ENCODE data around the gene CFAP99.

Gene CFAP99

DNA sequence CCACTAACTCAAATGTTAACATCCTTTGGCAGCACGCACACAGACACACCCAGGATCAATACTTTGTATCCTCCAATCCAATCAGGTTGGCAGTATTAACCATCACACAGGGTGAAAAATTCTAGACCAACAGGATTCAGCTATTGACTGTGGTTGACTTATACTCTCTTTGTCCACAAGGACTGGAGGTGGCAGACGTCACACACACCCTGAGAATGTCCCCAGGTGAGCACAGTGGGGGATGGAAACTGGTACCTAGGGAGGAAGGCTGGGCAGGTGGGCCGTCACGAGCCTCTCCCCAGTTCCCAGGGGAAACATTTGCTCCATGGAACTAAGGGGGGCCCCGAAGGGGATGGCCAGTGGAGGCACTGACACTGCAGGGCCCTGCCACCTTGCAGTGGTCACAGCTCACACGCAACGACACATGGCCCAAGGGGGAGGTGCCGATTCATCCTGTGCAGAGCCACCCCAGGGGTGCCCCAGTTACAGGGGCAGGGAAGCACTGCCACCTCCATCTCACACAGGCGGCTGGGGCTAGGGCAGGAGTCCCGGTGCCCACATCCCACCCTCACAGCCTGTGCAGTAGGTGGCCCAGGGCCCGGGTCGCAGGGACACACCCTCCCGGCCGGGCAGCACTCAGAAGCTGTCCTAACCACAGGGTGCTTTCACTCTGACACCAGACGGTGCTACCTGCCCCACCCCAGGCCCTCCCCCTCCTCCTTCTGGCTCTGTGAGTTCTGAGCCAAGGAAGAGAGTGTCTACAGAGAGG is 17.7 kb upstream of the CFAP99 start:
- ChIA-PET POLR2A (interaction anchor here (1.2 kb wide), 1 partner anchor 12 kb away, joined by 3 read pairs; no protein-coding TSS in a partner anchor), CTCF (no interaction called here)
- no peak for TF ChIP-seq TARDBP (IDR thresholded peaks at IDR 0.05)
- TF ChIP-seq ZNF384 (IDR thresholded peaks at IDR 0.05), result no peak
- TF ChIP-seq, protein P1, sequence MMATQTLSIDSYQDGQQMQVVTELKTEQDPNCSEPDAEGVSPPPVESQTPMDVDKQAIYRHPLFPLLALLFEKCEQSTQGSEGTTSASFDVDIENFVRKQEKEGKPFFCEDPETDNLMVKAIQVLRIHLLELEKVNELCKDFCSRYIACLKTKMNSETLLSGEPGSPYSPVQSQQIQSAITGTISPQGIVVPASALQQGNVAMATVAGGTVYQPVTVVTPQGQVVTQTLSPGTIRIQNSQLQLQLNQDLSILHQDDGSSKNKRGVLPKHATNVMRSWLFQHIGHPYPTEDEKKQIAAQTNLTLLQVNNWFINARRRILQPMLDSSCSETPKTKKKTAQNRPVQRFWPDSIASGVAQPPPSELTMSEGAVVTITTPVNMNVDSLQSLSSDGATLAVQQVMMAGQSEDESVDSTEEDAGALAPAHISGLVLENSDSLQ (IDR thresholded peaks at IDR 0.05), result no peak
- TF ChIP-seq FOXK2 (IDR thresholded peaks at IDR 0.05), result no peak
- TF ChIP-seq L3MBTL2 (conservative IDR thresholded peaks at IDR 0.05), result no peak
- TF ChIP-seq SUZ12 (IDR thresholded peaks at IDR 0.05), result no peak
- TF ChIP-seq BHLHE40 (IDR thresholded peaks at IDR 0.05; ENCODE audit: borderline replicate concordance), result no peak
- TF ChIP-seq SP1 (IDR thresholded peaks at IDR 0.05), result no peak
- no peak for TF ChIP-seq ELF4 (IDR thresholded peaks at IDR 0.05)
- no peak for TF ChIP-seq NFRKB (IDR thresholded peaks at IDR 0.05)
- no peak for DNase-seq (ENCODE audit: extremely low spot score)

DNA sequence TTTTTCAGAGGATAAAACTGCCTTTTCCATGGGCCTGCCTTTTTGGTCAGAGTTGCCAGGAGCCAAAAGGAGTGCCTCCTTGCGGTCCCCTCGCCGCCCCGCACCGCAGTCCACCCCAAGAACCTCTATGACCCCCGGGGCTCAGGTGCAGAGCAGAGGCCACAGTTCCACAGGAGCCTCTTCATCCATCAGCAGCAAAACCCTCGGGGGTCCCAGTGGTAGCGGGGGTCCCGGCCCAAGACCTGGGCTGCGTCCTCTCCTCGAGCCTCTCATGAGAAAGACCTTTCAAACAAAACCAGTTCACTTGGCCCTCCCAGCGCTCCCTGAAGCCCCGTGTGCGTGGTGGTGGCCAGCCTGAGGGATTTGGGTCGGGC is 17.2 kb upstream of the CFAP99 start:
- POLR2A ChIA-PET, result interaction anchor here (1.0 kb wide), 1 partner anchor 139 kb away, joined by 3 read pairs; the partner anchor contains the start of gene MXD4
- CTCF ChIA-PET, result interaction anchor here (1.3 kb wide), 1 partner anchor 12 kb away, joined by 6 read pairs; no protein-coding TSS in a partner anchor
- DNase-seq (ENCODE audit: extremely low spot score), result no peak
- TF ChIP-seq HDGF (IDR thresholded peaks at IDR 0.05; ENCODE audit: borderline replicate concordance) (no peak), FOXK2 (IDR thresholded peaks at IDR 0.05) (no peak), FOXA1 (IDR thresholded peaks at IDR 0.05) (no peak), TARDBP (IDR thresholded peaks at IDR 0.05) (no peak), L3MBTL2 (conservative IDR thresholded peaks at IDR 0.05) (no peak), ELF4 (IDR thresholded peaks at IDR 0.05) (no peak), ZNF384 (IDR thresholded peaks at IDR 0.05) (no peak), ARNT (IDR thresholded peaks at IDR 0.05) (no peak), LEF1 (IDR thresholded peaks at IDR 0.05; ENCODE audit: borderline replicate concordance) (no peak), FOXM1 (IDR thresholded peaks at IDR 0.05; ENCODE audit: borderline replicate concordance) (no peak), CTBP1 (IDR thresholded peaks at IDR 0.05; ENCODE audit: borderline replicate concordance) (no peak), SP1 (IDR thresholded peaks at IDR 0.05) (no peak)
- TF ChIP-seq, protein P1 (IDR thresholded peaks at IDR 0.05), result no peak

DNA sequence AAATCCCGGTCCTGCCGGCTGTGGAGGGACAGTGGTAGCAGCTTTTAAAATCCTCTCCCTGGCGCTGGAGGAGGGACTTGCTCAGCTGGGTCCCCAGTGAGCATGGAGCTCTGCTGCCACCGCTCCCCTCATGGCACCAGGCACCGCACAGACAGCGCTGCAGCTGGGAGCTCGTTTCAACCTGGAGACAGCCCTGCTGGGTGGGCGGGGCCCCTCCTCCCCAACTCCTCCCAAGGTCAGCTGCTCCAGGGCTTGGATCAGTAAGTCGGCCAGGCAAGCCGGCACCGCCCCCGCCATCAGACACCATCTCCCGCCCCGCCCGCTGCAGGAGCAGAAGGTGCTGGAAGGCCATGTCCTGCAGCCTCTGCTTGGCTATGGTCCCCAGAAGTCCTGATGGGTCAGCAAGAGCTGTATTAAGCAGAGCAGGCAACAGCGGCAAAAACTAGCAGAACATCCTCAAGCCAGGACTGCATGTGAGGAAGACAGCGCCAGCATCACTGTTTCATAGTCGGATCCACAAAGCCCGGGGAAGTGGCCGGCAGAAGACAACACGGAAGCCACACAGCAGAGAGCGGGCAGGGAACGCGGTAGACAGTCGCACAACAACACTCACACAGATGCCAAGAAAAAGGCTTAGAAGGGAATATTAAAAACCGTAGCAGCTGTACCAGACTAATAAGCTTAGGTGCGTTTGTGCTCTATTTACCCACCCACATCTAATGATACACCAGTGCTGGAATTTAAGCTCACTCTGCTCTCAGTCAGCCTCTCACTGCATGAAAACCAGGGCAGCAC is 16.5 kb upstream of the CFAP99 start:
- POLR2A ChIA-PET, result interaction anchor here (1.0 kb wide), 1 partner anchor 140 kb away, joined by 3 read pairs; the partner anchor contains the start of gene MXD4
- CTCF ChIA-PET, result interaction anchor here (1.3 kb wide), 1 partner anchor 11 kb away, joined by 6 read pairs; no protein-coding TSS in a partner anchor

DNA sequence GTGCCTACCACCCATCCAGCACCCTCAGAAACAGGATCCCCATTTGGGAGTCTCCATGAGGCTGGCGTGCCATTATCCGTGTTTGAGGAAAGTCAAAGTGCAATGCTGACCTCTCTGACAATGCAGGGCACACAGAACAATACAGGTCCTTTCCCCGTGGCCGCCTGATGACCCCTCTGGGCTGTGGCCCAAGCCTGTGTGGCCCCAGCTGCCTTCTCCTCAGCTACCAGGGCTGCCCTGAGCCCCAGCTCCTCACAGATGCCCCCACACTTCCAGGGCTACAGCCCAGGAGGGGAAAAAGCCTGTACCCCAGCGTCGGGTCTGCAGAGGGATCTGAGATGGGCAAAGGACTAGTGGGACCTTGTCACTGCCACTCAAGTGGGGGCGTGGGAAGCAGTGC is 15.8 kb upstream of the CFAP99 start:
- TF ChIP-seq CTBP1 (IDR thresholded peaks at IDR 0.05; ENCODE audit: borderline replicate concordance) (no peak), NFRKB (IDR thresholded peaks at IDR 0.05) (no peak), ZNF384 (IDR thresholded peaks at IDR 0.05) (no peak), LEF1 (IDR thresholded peaks at IDR 0.05; ENCODE audit: borderline replicate concordance) (no peak), SP1 (IDR thresholded peaks at IDR 0.05) (no peak), SUZ12 (IDR thresholded peaks at IDR 0.05) (no peak), ARNT (IDR thresholded peaks at IDR 0.05) (no peak), ELF4 (IDR thresholded peaks at IDR 0.05) (no peak)
- TF ChIP-seq, protein P1 (IDR thresholded peaks at IDR 0.05), result no peak
- CTCF ChIA-PET, result interaction anchor here (1.3 kb wide), 1 partner anchor 11 kb away, joined by 6 read pairs; no protein-coding TSS in a partner anchor
- DNase-seq (ENCODE audit: extremely low spot score), result no peak
- POLR2A ChIA-PET, result interaction anchor here (1.0 kb wide), 1 partner anchor 141 kb away, joined by 3 read pairs; the partner anchor contains the start of gene MXD4

More for the DNA sequence above, 16.5 kb upstream of the CFAP99 start:
- TF ChIP-seq SP1 (IDR thresholded peaks at IDR 0.05), result no peak
- no peak for TF ChIP-seq BHLHE40 (IDR thresholded peaks at IDR 0.05; ENCODE audit: borderline replicate concordance)
- TF ChIP-seq, protein P1 (IDR thresholded peaks at IDR 0.05), result no peak
- no peak for TF ChIP-seq ARNT (IDR thresholded peaks at IDR 0.05)
- no peak for TF ChIP-seq FOXA1 (IDR thresholded peaks at IDR 0.05)
- no peak for TF ChIP-seq CTBP1 (IDR thresholded peaks at IDR 0.05; ENCODE audit: borderline replicate concordance)
- no peak for TF ChIP-seq L3MBTL2 (conservative IDR thresholded peaks at IDR 0.05)
- no peak for TF ChIP-seq ELF4 (IDR thresholded peaks at IDR 0.05)
- no peak for TF ChIP-seq TARDBP (IDR thresholded peaks at IDR 0.05)
- DNase-seq (ENCODE audit: extremely low spot score), result peak; percentile 52

DNA sequence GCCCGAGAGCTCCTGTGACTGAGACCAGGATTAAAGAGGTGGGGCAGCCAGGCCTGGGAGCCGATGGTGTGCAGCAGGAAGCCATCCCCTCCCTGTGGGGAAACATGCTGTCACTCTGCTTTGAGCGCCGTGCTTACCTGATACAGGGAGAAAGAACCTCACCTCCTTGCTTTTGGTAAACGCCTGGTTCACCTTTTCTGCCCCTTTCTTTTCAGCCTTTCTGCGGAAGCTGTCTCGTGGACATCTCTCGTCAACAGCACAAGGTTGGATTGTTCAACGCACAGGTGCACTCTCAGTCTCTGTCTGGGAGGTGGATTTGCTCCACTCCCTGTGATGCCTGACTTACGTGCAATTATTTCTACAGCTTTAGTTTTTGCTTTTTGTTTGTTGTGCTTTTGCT is 12.3 kb upstream of the CFAP99 start:
- TF ChIP-seq TARDBP (IDR thresholded peaks at IDR 0.05) (no peak), HDGF (IDR thresholded peaks at IDR 0.05; ENCODE audit: borderline replicate concordance) (no peak), LEF1 (IDR thresholded peaks at IDR 0.05; ENCODE audit: borderline replicate concordance) (no peak)
- DNase-seq (ENCODE audit: extremely low spot score), result no peak
- CTCF ChIA-PET, result no interaction called here
- POLR2A ChIA-PET, result no interaction called here

All from HEK293T (cell line).